Sigmoid colon (tissue), 4 donors: Measurements from ENCODE around the gene ACSM5.
"Not testable (repeated sequence)": the region's sequence is repeated elsewhere in the genome, so short reads cannot be mapped to it uniquely, and the experiment has no call there.

ENCODE experiments used
- EP300 ChIP-seq, 4 donors: sonication (generic); formaldehyde crosslinking; IDR thresholded peaks; one replicate each; pipeline ENCODE4 v1.6.1; 2017; ENCODE audit warnings: antibody characterized with exemption in 4 of 4
- POLR2A ChIP-seq, 2 donors: fragments of 450-650 bp; IDR thresholded peaks; one replicate each; pipeline ENCODE4 v1.6.1; 2016; ENCODE audit warnings: antibody characterized with exemption in 2 of 2, mild to moderate bottlenecking in 2 of 2, moderate library complexity in 2 of 2
- TF ChIP-seq, protein P1 (sequence below), 4 experiments: fragments of 450-650 bp in 3 of 4; fragments of 200-600 bp in 1 of 4; IDR thresholded peaks; one replicate each; pipeline ENCODE4 v1.5.1; 2016 to 2019; ENCODE audit warnings: antibody characterized with exemption in 4 of 4, mild to moderate bottlenecking in 3 of 4, moderate library complexity in 2 of 4

DNA sequence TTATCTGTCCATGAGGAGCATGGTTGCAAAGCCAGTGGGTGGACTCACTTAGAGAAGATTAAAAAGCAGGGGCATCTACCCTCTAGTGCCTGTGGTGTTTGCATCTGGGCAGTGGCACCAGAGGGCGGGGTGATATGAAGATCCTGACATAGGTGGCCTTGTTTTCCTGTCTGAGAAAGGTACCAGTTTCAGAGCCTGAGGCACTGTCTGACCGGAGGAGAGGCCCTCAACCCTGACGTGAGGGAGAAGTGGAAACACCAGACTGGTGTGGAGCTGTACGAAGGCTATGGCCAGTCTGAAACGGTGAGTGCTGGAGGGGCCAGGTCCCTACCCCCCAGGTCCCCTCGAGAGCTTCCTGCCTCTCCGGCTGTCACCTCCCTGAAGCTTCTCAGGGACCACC, 20.2 kb downstream of the ACSM5 start:
- TF ChIP-seq, protein P1, sequence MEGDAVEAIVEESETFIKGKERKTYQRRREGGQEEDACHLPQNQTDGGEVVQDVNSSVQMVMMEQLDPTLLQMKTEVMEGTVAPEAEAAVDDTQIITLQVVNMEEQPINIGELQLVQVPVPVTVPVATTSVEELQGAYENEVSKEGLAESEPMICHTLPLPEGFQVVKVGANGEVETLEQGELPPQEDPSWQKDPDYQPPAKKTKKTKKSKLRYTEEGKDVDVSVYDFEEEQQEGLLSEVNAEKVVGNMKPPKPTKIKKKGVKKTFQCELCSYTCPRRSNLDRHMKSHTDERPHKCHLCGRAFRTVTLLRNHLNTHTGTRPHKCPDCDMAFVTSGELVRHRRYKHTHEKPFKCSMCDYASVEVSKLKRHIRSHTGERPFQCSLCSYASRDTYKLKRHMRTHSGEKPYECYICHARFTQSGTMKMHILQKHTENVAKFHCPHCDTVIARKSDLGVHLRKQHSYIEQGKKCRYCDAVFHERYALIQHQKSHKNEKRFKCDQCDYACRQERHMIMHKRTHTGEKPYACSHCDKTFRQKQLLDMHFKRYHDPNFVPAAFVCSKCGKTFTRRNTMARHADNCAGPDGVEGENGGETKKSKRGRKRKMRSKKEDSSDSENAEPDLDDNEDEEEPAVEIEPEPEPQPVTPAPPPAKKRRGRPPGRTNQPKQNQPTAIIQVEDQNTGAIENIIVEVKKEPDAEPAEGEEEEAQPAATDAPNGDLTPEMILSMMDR (IDR thresholded peaks at IDR 0.05), result not testable (repeated sequence)
- TF ChIP-seq EP300, POLR2A (IDR thresholded peaks at IDR 0.05): not testable (repeated sequence)
